ENCODE measurements around the gene NDUFV2. TPM values are rescaled to one million over a fixed set of nuclear protein-coding genes. Genes with fewer than 3 reads are reported as not detected.

NDUFV2 gene
- total and polyA plus RNA-seq, 2 of the 8 experiments (the other 6 are each of a cell fraction or from before 2014, with no cell fraction given) = 90.8 to 191 TPM

GRCh38 chr18:9177466-9177865 lies 75.0 kb downstream of the NDUFV2 start (continued):
- TF ChIP-seq CHD7 (IDR thresholded peaks at IDR 0.05; ENCODE audit: insufficient replicate concordance, low read length) (no peak), POLR2AphosphoS5 (IDR thresholded peaks at IDR 0.05; ENCODE audit: low read depth, low read length) (no peak), CEBPB (IDR thresholded peaks at IDR 0.05; ENCODE audit: low read depth, low read length) (no peak), YY1 (IDR thresholded peaks at IDR 0.05; ENCODE audit: low read depth, low read length) (no peak), CBX8 (IDR thresholded peaks at IDR 0.05; ENCODE audit: borderline replicate concordance, low read depth, low read length) (no peak), TBP (IDR thresholded peaks at IDR 0.05; ENCODE audit: low read depth, low read length) (no peak), KDM4A (IDR thresholded peaks at IDR 0.05; ENCODE audit: low read depth, low read length, severe bottlenecking) (no peak), SAP30 (IDR thresholded peaks at IDR 0.05; ENCODE audit: insufficient read depth, insufficient replicate concordance, low read length) (no peak), NANOG (IDR thresholded peaks at IDR 0.05; ENCODE audit: insufficient read depth, low read depth, low read length, poor library complexity, severe bottlenecking) (no peak), SIX5 (IDR thresholded peaks at IDR 0.05; ENCODE audit: low read depth, low read length) (no peak)
